HG02852 (cell line): ENCODE results near the gene TANC1.

ENCODE experiments used
- ATAC-seq: cut with Tn5 transposase; IDR thresholded peaks from one replicate; pipeline ENCODE4 v1.9.1; 2021; ENCODE audit warnings: mild to moderate bottlenecking, moderate library complexity; ENCODE audit not compliant: unreplicated experiment

TANC1 gene

GRCh38 chr2:159153951-159154350, 185.5 kb downstream of the TANC1 start:
- no peak for ATAC-seq

- no peak for ATAC-seq
Measured at GRCh38 chr2:159154366-159154765, 185.9 kb downstream of the TANC1 start.

- no peak for ATAC-seq
Measured at GRCh38 chr2:159155320-159155719, 186.9 kb downstream of the TANC1 start.

- ATAC-seq, result no peak
Measured at GRCh38 chr2:159155791-159156190, 187.4 kb downstream of the TANC1 start.

- no peak for ATAC-seq
Measured at GRCh38 chr2:159156834-159157233, 188.4 kb downstream of the TANC1 start.

GRCh38 chr2:159157361-159158209, 189.1 kb downstream of the TANC1 start:
- ATAC-seq, result peak; percentile 71

- no peak for ATAC-seq
Measured at GRCh38 chr2:159160412-159160811, 192.0 kb downstream of the TANC1 start.

- ATAC-seq, result no peak
Measured at GRCh38 chr2:159160954-159161353, 192.5 kb downstream of the TANC1 start.

GRCh38 chr2:159163930-159164329, 195.5 kb downstream of the TANC1 start:
- no peak for ATAC-seq

GRCh38 chr2:159164457-159164911, 196.0 kb downstream of the TANC1 start:
- ATAC-seq, result no peak

- no peak for ATAC-seq
Measured at GRCh38 chr2:159165048-159165447, 196.6 kb downstream of the TANC1 start.

- ATAC-seq, result no peak
Measured at GRCh38 chr2:159168707-159169106, 200.3 kb downstream of the TANC1 start.

- ATAC-seq, result no peak
Measured at GRCh38 chr2:159169187-159169586, 200.7 kb downstream of the TANC1 start.

- ATAC-seq, result no peak
Measured at GRCh38 chr2:159172403-159172802, 204.0 kb downstream of the TANC1 start.

GRCh38 chr2:159174759-159175158, 206.3 kb downstream of the TANC1 start:
- ATAC-seq, result no peak

- ATAC-seq, result no peak
Measured at GRCh38 chr2:159175182-159175581, 206.7 kb downstream of the TANC1 start.

- no peak for ATAC-seq
Measured at GRCh38 chr2:159175927-159176326, 207.5 kb downstream of the TANC1 start.

GRCh38 chr2:159176555-159176954, 208.1 kb downstream of the TANC1 start:
- no peak for ATAC-seq

GRCh38 chr2:159177357-159177756, 208.9 kb downstream of the TANC1 start:
- ATAC-seq, result no peak

- no peak for ATAC-seq
Measured at GRCh38 chr2:159177957-159178356, 209.5 kb downstream of the TANC1 start.

GRCh38 chr2:159179096-159179495, 210.7 kb downstream of the TANC1 start:
- no peak for ATAC-seq

- ATAC-seq, result no peak
Measured at GRCh38 chr2:159179696-159180095, 211.3 kb downstream of the TANC1 start.

- no peak for ATAC-seq
Measured at GRCh38 chr2:159183346-159183745, 214.9 kb downstream of the TANC1 start.
